ENCODE data around the gene ALDH8A1. TPM values are rescaled to one million over a fixed set of nuclear protein-coding genes. Genes with fewer than 3 reads are reported as not detected.

ALDH8A1 gene
- total and polyA plus RNA-seq, 2 of the 8 experiments (the other 6 are each of a cell fraction or from before 2014, with no cell fraction given): 0.08 to 0.28 TPM

- Histone ChIP-seq H2AK5ac (ENCODE audit: low read depth, low read length) (no peak overlapping the region), H3K9me3 (ENCODE audit: insufficient read depth in 2 of 2, low read depth in 1 of 2, low read length in 1 of 2) (peaks cover 0 to 3% of the 10 kb centered on the region in 2 experiments; a peak in 1 of 4 replicates), H4K5ac (ENCODE audit: insufficient read length, low read depth, low read length) (no peak overlapping the region), H3K36me3 (ENCODE audit: control insufficient read depth in 2 of 4, insufficient read depth in 4 of 4, low read length in 3 of 4) (no peaks in the 10 kb centered on the region), H3K23me2 (ENCODE audit: low read depth, low read length) (no peaks in the 10 kb centered on the region), H3K23ac (ENCODE audit: insufficient read length) (no peak overlapping the region), H3K18ac (ENCODE audit: extremely low read depth, low read length) (no peak overlapping the region), H3K27me3 (replicated peaks in 1 of 4; ENCODE audit: control insufficient read depth in 3 of 4, extremely low read depth in 1 of 4, insufficient read depth in 3 of 4, low read length in 3 of 4) (no peaks in the 10 kb centered on the region), H2BK20ac (ENCODE audit: low read length) (no peak overlapping the region), H4K20me1 (replicated peaks in 1 of 2; ENCODE audit: control insufficient read depth in 1 of 2, insufficient read depth in 2 of 2, low read length in 2 of 2) (no peaks in the 10 kb centered on the region), H3K79me1 (ENCODE audit: low read depth, low read length) (no peaks in the 10 kb centered on the region), H3K56ac (replicated peaks; ENCODE audit: insufficient read length, low read depth, low read length) (no peak overlapping the region), H3K4me1 (replicated peaks in 1 of 4; ENCODE audit: control insufficient read depth in 3 of 4, insufficient read depth in 4 of 4, low read length in 3 of 4) (no peaks in the 10 kb centered on the region), H3K14ac (ENCODE audit: insufficient read length) (no peak overlapping the region), H4K8ac (ENCODE audit: extremely low read depth, insufficient read depth, low read length) (no peak overlapping the region), H3K4me3 (ENCODE audit: extremely low read depth in 1 of 4, insufficient read depth in 2 of 4, low read depth in 3 of 4, low read length in 4 of 4) (no peak overlapping the region), H3K27ac (ENCODE audit: low read depth, low read length) (no peak overlapping the region), H3K4me2 (ENCODE audit: insufficient read depth in 1 of 2, low read depth in 2 of 2, low read length in 2 of 2) (no peak overlapping the region), H2BK120ac (replicated peaks; ENCODE audit: low read depth, low read length) (no peak overlapping the region), H3K79me2 (ENCODE audit: control insufficient read depth in 1 of 2, insufficient read depth in 2 of 2, low read length in 2 of 2) (no peaks in the 10 kb centered on the region), H3K4ac (replicated peaks; ENCODE audit: insufficient read length, low read depth, low read length) (no peak overlapping the region), H4K91ac (replicated peaks; ENCODE audit: insufficient read length, low read length) (no peak overlapping the region), H2BK5ac (ENCODE audit: low read depth, low read length) (no peak overlapping the region), H3K9ac (replicated peaks in 1 of 4; ENCODE audit: extremely low read depth in 1 of 4, low read depth in 3 of 4, low read length in 3 of 4) (no peak overlapping the region), H2BK15ac (ENCODE audit: low read length) (no peak overlapping the region), H2AFZ (ENCODE audit: low read length) (no peak overlapping the region), H2BK12ac (ENCODE audit: low read depth, low read length) (no peak overlapping the region)
- CTCF ChIA-PET (ENCODE audit: partially characterized antibody): interaction anchor here (0.6 to 5.6 kb wide), 2 partner anchors 9 to 370 kb away, joined by 3 to 35 read pairs; no protein-coding TSS in a partner anchor
- no peak for TF ChIP-seq RFX5 (IDR thresholded peaks at IDR 0.05; ENCODE audit: borderline replicate concordance, low read depth, low read length)
- no peak for TF ChIP-seq TAF7 (optimal IDR thresholded peaks at IDR 0.05; ENCODE audit: borderline replicate concordance, low read depth, low read length)
- no peak for TF ChIP-seq GTF2F1 (IDR thresholded peaks at IDR 0.05; ENCODE audit: borderline replicate concordance, low read depth, low read length)
- TF ChIP-seq BRCA1 (IDR thresholded peaks at IDR 0.05; ENCODE audit: low read depth, low read length): no peak
- TF ChIP-seq BACH1 (IDR thresholded peaks at IDR 0.05; ENCODE audit: low read length): no peak
- no peak for TF ChIP-seq MAFK (IDR thresholded peaks at IDR 0.05; ENCODE audit: low read depth, low read length)
- no peak for TF ChIP-seq RAD21 (IDR thresholded peaks at IDR 0.05 in 1 of 2, conservative IDR thresholded peaks at IDR 0.05 in 1 of 2; ENCODE audit: low read depth in 2 of 2, low read length in 2 of 2)
- TF ChIP-seq CBX8 (IDR thresholded peaks at IDR 0.05; ENCODE audit: borderline replicate concordance, low read depth, low read length): no peak
- no peak for TF ChIP-seq SAP30 (IDR thresholded peaks at IDR 0.05; ENCODE audit: insufficient read depth, insufficient replicate concordance, low read length)
- no peak for TF ChIP-seq NANOG (IDR thresholded peaks at IDR 0.05; ENCODE audit: insufficient read depth, low read depth, low read length, poor library complexity, severe bottlenecking)
- no peak for TF ChIP-seq TCF12 (IDR thresholded peaks at IDR 0.05; ENCODE audit: low read depth, low read length)
- no peak for TF ChIP-seq EP300 (IDR thresholded peaks at IDR 0.05; ENCODE audit: borderline replicate concordance in 1 of 2, low read depth in 2 of 2, low read length in 2 of 2)
- no peak for TF ChIP-seq SRF (IDR thresholded peaks at IDR 0.05; ENCODE audit: low read depth, low read length)
- no peak for TF ChIP-seq FOSL1 (IDR thresholded peaks at IDR 0.05; ENCODE audit: insufficient read depth, low read depth, low read length)
- TF ChIP-seq NRF1 (IDR thresholded peaks at IDR 0.05; ENCODE audit: low read depth, low read length): no peak
- DNase-seq (ENCODE audit: low read depth in 1 of 2, low spot score in 2 of 2) (no peak), FAIRE-seq (no peak)
- POLR2A ChIA-PET (ENCODE audit: partially characterized antibody): no interaction called here
Measured at GRCh38 chr6:134948142-134948541, 1.8 kb downstream of the ALDH8A1 start.
